Chondrocyte (in vitro differentiated cells): ENCODE results near the gene ACOXL. TPM values are rescaled to one million over a fixed set of nuclear protein-coding genes. Genes with fewer than 3 reads are reported as not detected.

Experiments used
- DNase-seq: peaks from one replicate; pipeline ENCODE4 v3.0.0; 2021; ENCODE audit warnings: mixed read lengths, low spot score
- H3K27ac Mint-ChIP-seq: one replicate; pipeline ENCODE4 v1.8.0; 2021; ENCODE audit warnings: mild to moderate bottlenecking, moderate library complexity, mixed read lengths; ENCODE audit not compliant: unreplicated experiment
- H3K27me3 Mint-ChIP-seq: 2 replicates; pipeline ENCODE4 v1.8.0; 2021; ENCODE audit warnings: low read depth, mixed read lengths
- H3K36me3 Mint-ChIP-seq: 2 replicates; pipeline ENCODE4 v1.8.0; 2021; ENCODE audit warnings: low read depth, mixed read lengths
- H3K4me1 Mint-ChIP-seq: 2 replicates; pipeline ENCODE4 v1.8.0; 2021; ENCODE audit warnings: low read depth, mild to moderate bottlenecking, mixed read lengths
- H3K4me3 Mint-ChIP-seq: one replicate; pipeline ENCODE4 v1.8.0; 2021; ENCODE audit warnings: mild to moderate bottlenecking, moderate library complexity, mixed read lengths; ENCODE audit not compliant: unreplicated experiment
- H3K9me3 Mint-ChIP-seq: 2 replicates; pipeline ENCODE4 v1.8.0; 2021; ENCODE audit warnings: low read depth, mixed read lengths
- total RNA-seq: library from RNA; stranded (reverse); gene quantifications from 3 replicates; pipeline ENCODE4 v1.2.1, GENCODE V29; 2021
- TF ChIP-seq, protein P1 (sequence below): fragments of 200-600 bp; sonication (generic); IDR thresholded peaks from 2 replicates; pipeline ENCODE4 v1.5.0; 2021; ENCODE audit warnings: antibody characterized with exemption, mild to moderate bottlenecking, moderate library complexity

ACOXL gene
- total RNA-seq, 1 donor from 2014 or later = not detected

DNA sequence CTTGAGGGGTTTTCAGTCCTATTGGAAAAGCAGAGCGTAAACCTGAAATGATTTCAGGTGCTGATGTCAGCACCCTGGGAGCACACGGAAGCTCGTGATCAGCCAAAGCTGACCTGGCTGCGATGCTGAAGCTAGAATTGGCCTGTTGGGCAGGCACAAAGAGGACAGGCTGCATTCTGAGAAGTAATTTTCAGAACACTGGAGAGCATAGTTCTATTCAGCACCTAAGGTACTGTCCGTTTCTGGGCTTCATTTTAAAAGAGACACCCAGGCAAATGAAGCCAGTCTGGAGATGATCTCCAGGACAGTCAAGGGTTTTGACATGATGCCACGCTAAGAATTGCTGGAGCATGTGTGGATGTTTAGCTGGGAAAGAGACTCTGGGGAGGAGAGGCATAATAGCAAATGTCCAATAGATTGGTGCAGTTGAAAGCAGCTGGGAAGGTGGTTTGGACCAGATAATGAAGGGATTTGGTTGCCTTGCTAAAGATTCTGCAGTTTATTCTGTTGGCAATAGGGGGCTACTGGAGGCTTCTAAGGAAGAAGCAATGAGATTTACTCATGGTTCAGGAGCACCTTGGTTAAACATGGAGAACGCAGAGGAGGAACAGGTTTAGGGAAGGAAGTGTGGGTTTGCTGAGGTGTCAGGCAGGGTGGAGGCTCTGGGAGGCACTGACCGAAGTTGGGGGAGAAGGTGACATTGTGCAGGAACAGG, 86.6 kb downstream of the ACOXL start:
- Mint-ChIP-seq H3K9me3 (peaks cover 11% of the 10 kb centered on the region), H3K27ac (no peak overlapping the region), H3K4me3 (no peak overlapping the region), H3K36me3 (peaks cover 3% of the 10 kb centered on the region), H3K4me1 (no peaks in the 10 kb centered on the region), H3K27me3 (peaks cover 36% of the 10 kb centered on the region)
- TF ChIP-seq, protein P1, sequence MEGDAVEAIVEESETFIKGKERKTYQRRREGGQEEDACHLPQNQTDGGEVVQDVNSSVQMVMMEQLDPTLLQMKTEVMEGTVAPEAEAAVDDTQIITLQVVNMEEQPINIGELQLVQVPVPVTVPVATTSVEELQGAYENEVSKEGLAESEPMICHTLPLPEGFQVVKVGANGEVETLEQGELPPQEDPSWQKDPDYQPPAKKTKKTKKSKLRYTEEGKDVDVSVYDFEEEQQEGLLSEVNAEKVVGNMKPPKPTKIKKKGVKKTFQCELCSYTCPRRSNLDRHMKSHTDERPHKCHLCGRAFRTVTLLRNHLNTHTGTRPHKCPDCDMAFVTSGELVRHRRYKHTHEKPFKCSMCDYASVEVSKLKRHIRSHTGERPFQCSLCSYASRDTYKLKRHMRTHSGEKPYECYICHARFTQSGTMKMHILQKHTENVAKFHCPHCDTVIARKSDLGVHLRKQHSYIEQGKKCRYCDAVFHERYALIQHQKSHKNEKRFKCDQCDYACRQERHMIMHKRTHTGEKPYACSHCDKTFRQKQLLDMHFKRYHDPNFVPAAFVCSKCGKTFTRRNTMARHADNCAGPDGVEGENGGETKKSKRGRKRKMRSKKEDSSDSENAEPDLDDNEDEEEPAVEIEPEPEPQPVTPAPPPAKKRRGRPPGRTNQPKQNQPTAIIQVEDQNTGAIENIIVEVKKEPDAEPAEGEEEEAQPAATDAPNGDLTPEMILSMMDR = peak; percentile 41
- no peak for DNase-seq

DNA sequence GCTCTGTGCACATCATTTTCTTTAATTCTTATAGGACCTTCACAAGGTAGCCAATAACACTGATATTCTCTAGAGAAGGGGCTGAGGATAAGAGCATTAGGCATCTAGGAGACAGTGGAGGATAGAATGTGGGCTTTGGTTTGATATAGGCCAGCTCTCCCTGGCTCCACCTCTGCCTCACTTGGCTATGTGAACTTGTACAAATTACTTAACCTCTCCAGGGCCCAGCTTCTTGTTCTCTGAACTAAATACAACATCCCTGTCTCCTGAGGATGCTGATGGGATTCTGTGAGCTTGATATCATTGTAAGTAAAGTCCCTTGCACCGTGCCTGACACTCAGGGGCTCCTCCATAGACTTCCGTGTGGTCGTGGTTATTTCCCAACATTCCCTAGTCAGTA, 87.3 kb downstream of the ACOXL start:
- peaks cover 3% of the 10 kb centered on the region for H3K36me3 Mint-ChIP-seq
- DNase-seq = no peak

DNA sequence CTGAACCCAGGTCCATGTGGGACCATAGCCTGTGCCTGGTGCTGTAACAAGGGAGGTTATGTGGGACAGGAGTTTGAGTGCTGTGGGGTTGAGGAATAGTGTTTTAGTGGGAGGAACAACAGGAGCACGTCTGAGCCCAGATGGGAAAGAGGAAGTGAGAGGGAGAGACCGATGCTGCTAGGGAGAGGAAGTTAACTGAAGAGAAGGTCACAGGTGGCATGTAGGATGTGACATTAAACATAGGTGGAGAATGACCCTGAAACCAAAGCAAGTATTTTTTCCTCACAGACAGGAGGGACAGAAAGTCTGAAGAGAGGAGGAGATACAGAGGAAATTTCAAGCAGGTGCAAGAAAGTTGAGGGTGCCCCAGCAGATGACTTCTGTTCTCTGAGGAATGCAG, 87.8 kb downstream of the ACOXL start:
- no peak for DNase-seq
- peaks cover 23% of the 10 kb centered on the region for H3K9me3 Mint-ChIP-seq
- TF ChIP-seq, protein P1 = no peak
- H3K4me3 Mint-ChIP-seq = no peak overlapping the region
- no peaks in the 10 kb centered on the region for H3K4me1 Mint-ChIP-seq
- H3K27ac Mint-ChIP-seq = no peak overlapping the region
- H3K36me3 Mint-ChIP-seq = peaks cover 3% of the 10 kb centered on the region
- H3K27me3 Mint-ChIP-seq = peaks cover 36% of the 10 kb centered on the region

More for the DNA sequence above, 87.3 kb downstream of the ACOXL start:
- no peak overlapping the region for H3K4me3 Mint-ChIP-seq
- TF ChIP-seq, protein P1 = no peak
- H3K9me3 Mint-ChIP-seq = peaks cover 19% of the 10 kb centered on the region
- no peaks in the 10 kb centered on the region for H3K4me1 Mint-ChIP-seq
- H3K27ac Mint-ChIP-seq = no peak overlapping the region
- H3K27me3 Mint-ChIP-seq = peaks cover 36% of the 10 kb centered on the region

DNA sequence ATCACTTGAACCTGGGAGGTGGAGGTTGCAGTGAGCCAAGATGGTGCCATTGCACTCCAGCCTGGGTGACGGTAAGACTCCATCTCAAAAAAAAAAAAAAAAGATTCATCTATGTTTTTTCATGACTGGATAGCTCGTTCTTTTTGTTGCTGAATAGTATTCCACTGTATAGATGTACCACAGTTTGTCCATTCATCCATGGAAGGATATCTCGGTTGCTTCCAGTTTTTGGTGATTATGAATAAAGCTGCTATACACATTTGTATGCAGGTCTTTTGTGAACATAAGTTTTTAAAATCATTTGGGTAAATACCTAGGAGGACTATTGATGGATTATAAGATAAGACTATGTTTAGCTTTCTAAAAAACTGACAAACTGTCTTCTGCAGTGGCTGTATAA, 90.8 kb downstream of the ACOXL start:
- Mint-ChIP-seq H3K27me3 (peaks cover 40% of the 10 kb centered on the region), H3K4me1 (no peaks in the 10 kb centered on the region), H3K27ac (no peak overlapping the region), H3K4me3 (no peak overlapping the region), H3K36me3 (peaks cover 3% of the 10 kb centered on the region), H3K9me3 (peaks cover 26% of the 10 kb centered on the region)
- no peak for DNase-seq
- TF ChIP-seq, protein P1 = no peak

DNA sequence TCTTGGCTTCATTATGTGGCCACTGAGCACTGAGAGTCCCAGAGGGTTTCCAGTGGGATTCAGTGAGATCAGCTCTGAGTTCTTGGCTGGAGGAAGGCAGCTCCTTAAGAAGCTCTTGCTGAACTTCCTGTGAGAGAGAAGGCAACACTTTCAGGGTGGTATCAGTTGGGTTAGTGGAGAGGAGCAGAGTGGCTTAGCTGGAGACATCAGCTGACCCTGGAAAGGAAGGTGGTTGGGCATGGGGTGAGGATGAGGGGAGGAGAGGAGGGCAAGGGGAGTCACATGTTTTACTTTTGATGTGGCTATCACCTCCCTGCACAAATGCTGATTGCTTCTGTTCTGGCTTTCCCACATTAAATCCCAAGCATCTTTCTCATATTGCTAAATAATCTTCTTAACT, 95.1 kb downstream of the ACOXL start:
- no peak overlapping the region for H3K4me3 Mint-ChIP-seq
- H3K27me3 Mint-ChIP-seq = peaks cover 31% of the 10 kb centered on the region
- no peak overlapping the region for H3K27ac Mint-ChIP-seq
- H3K4me1 Mint-ChIP-seq = no peaks in the 10 kb centered on the region
- TF ChIP-seq, protein P1 = no peak
- no peak for DNase-seq
- H3K36me3 Mint-ChIP-seq = peaks cover 3% of the 10 kb centered on the region
- peaks cover 22% of the 10 kb centered on the region for H3K9me3 Mint-ChIP-seq
